Heart right ventricle (tissue), 16 donors: ENCODE measurements around the gene LALBA. TPM values are rescaled to one million over a fixed set of nuclear protein-coding genes. Genes with fewer than 3 reads are reported as not detected.

Experiments
- ATAC-seq, 8 donors: fragments of 200-7000 bp; cut with Tn5 transposase; one replicate each; pipeline ENCODE4 v1.9.1; 2020; ENCODE audit warnings: mild to moderate bottlenecking in 8 of 8, moderate library complexity in 8 of 8, moderate number of reproducible peaks in 1 of 8
- DNase-seq, 2 donors: peaks; one replicate each; pipeline ENCODE4 v3.0.0-alpha.2; 2020
- H3K27ac ChIP-seq, 10 donors: fragments of 200-600 bp; sonication (generic) in 2 of 10; one replicate each; pipeline versions ENCODE4 v1.5.0 to v1.8.0; 2020 to 2022; ENCODE audit warnings: mild to moderate bottlenecking in 3 of 10
- H3K27me3 ChIP-seq, 7 donors: fragments of 200-600 bp; one replicate each; pipeline ENCODE4 v1.8.0; 2021 to 2022; ENCODE audit warnings: mild to moderate bottlenecking in 2 of 7
- H3K36me3 ChIP-seq, 9 donors: fragments of 200-600 bp; sonication (generic) in 1 of 9; one replicate each; pipeline versions ENCODE4 v1.5.0 to v1.8.0; 2020 to 2022; ENCODE audit warnings: mild to moderate bottlenecking in 2 of 9
- H3K4me1 ChIP-seq, 9 donors: fragments of 200-600 bp; sonication (generic) in 1 of 9; one replicate each; pipeline versions ENCODE4 v1.5.0 to v1.8.0; 2020 to 2022; ENCODE audit warnings: mild to moderate bottlenecking in 4 of 9
- H3K4me3 ChIP-seq, 10 donors: fragments of 200-600 bp; sonication (generic) in 2 of 10; one replicate each; pipeline versions ENCODE4 v1.5.0 to v1.8.0; 2020 to 2022; ENCODE audit warnings: mild to moderate bottlenecking in 7 of 10, moderate library complexity in 2 of 10
- H3K9me3 ChIP-seq, 11 donors: fragments of 200-600 bp in 10 of 11; sonication (generic) in 2 of 11; one replicate each; pipeline versions ENCODE4 v1.5.0 to v1.8.0; 2013 to 2022; ENCODE audit warnings: mild to moderate bottlenecking in 2 of 11, control low read depth in 1 of 11, moderate library complexity in 1 of 11
- WGBS, 2 donors: extraction: QIAGEN DNeasy Blood & Tissue Kit; methylation state at CpG; one replicate each; pipeline ENCODE4 v1.1.7; 2013; ENCODE audit warnings: inconsistent platforms in 1 of 2; 5-methylcytosine and 5-hydroxymethylcytosine counted together
- intact Hi-C, 10 donors: fragments of 100-400 bp; cut with DNase I; formaldehyde crosslinking; loops; one replicate each; pipeline versions ENCODE4 v1.11.1 to v1.14.2; 2022
- polyA plus RNA-seq, 2 donors: library from polyadenylated mRNA; stranded (reverse); fragments of 200-250 nt; gene quantifications; one replicate each; pipeline ENCODE4 v1.2.3, GENCODE V29; 2013
- total RNA-seq, 10 donors: library from RNA; stranded (reverse); fragmentation: NEBNext Ultra II Directional in 3 of 10; extraction: Animal tissue kit (Norgen Biotek cat#: 25700) in 3 of 10; gene quantifications; one replicate each; pipeline versions ENCODE4 v1.2.1 to v1.2.4, GENCODE V29; 2021 to 2023
- TF ChIP-seq, protein P1 (sequence below), 9 donors: fragments of 200-600 bp; sonication (generic) in 2 of 9; IDR thresholded peaks; one replicate each; pipeline versions ENCODE4 v1.5.0 to v1.8.0; 2021 to 2022; ENCODE audit warnings: antibody characterized with exemption in 9 of 9, mild to moderate bottlenecking in 5 of 9, moderate library complexity in 1 of 9
- donor health status: Arrhythmogenic right ventricular cardiomyopathy.
- donor health status: ischemic (EF 13 %, LVEDD 7.1; RV severe dilation, severe dysfunction).
- donor health status: healthy with polysubstance abuse.
- donor health status: DM: no; HTN: yes; CAD: no.
- donor health status: DM: no; HTN: no; CAD: no.
- donor health status: ischemic (EF 25% LVEDD 6.9; RV normal size, moderate dysfunction).
- donor health status: ischemic (EF 25% LVEDD 5.7; RV mildly dilated, moderate dysfunction).
- donor health status: healthy.
- donor health status: DM: yes; HTN: yes; CAD: no.
- donor health status: Ischemic cardiomyopathy.
- donor health status: ischemic (EF 35%, LVEDD 5.7; RV mildly dilated, moderate dysfunction).
- donor health status: nonischemic (EF 11% LVEDD 7.7; RV severe dilation, severe dysfunction).
- donor health status: DM: yes; HTN: yes; CAD: no.
- donor health status: PGD.
- donor health status: ischemic (EF 29% LVEDD 5.4; RV normal size, mild dysfunction).
- donor health status: nonischemic (EF 23%, LVEDD 6.1; RV moderate dilation, normal function).

LALBA gene
- total and polyA plus RNA-seq, 12 donors, result not detected

- intact Hi-C loops, result no loop called here
- Histone ChIP-seq H3K27me3 (peaks cover 0 to 39% (median 13%) of the 10 kb centered on the region in 7 donors), H3K27ac (no peak overlapping the region), H3K4me1 (no peaks in the 10 kb centered on the region), H3K36me3 (no peaks in the 10 kb centered on the region), H3K9me3 (no peaks in the 10 kb centered on the region), H3K4me3 (no peak overlapping the region)
- no peak for ATAC-seq
- TF ChIP-seq, protein P1, sequence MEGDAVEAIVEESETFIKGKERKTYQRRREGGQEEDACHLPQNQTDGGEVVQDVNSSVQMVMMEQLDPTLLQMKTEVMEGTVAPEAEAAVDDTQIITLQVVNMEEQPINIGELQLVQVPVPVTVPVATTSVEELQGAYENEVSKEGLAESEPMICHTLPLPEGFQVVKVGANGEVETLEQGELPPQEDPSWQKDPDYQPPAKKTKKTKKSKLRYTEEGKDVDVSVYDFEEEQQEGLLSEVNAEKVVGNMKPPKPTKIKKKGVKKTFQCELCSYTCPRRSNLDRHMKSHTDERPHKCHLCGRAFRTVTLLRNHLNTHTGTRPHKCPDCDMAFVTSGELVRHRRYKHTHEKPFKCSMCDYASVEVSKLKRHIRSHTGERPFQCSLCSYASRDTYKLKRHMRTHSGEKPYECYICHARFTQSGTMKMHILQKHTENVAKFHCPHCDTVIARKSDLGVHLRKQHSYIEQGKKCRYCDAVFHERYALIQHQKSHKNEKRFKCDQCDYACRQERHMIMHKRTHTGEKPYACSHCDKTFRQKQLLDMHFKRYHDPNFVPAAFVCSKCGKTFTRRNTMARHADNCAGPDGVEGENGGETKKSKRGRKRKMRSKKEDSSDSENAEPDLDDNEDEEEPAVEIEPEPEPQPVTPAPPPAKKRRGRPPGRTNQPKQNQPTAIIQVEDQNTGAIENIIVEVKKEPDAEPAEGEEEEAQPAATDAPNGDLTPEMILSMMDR (IDR thresholded peaks at IDR 0.05), result no peak
- 82 to 87% methylated on average over 5 of the region's 5 CpGs for WGBS, 2 donors
- no peak for DNase-seq
These were observed 16.5 kb upstream of the LALBA start for GRCh38 chr12:48586361-48586760.

DNA sequence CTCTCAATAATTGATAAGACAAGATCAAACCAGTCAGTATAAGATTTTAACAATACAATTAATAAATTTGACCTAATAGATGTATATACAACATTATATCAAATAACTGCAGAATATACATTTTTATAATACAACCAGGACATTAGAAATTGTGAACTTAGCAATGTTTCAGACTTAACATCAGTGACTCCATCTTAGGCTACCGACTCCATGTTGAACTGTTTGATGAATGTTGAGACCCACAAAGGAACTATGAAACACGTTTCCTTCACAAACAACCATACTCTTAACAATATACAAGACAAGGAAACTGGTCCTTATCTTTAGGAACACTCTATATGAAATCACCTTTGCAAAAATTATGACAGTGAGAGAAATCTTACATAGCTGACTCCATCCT, 13.9 kb upstream of the LALBA start:
- Histone ChIP-seq H3K4me1 (no peaks in the 10 kb centered on the region), H3K27ac (no peak overlapping the region), H3K4me3 (no peak overlapping the region), H3K27me3 (peaks cover 0 to 39% (median 13%) of the 10 kb centered on the region in 7 donors), H3K9me3 (no peaks in the 10 kb centered on the region), H3K36me3 (no peaks in the 10 kb centered on the region)
- WGBS, 2 donors, result 42 to 48% methylated on average over 2 of the region's 2 CpGs
- intact Hi-C loops, result no loop called here
- ATAC-seq, result no peak
- TF ChIP-seq, protein P1 (IDR thresholded peaks at IDR 0.05), result no peak
- no peak for DNase-seq

- DNase-seq (no peak), ATAC-seq (no peak)
- Histone ChIP-seq H3K9me3 (no peaks in the 10 kb centered on the region), H3K4me3 (no peak overlapping the region), H3K27ac (no peak overlapping the region), H3K36me3 (no peaks in the 10 kb centered on the region), H3K27me3 (peaks cover 0 to 28% (median 7%) of the 10 kb centered on the region in 7 donors), H3K4me1 (no peaks in the 10 kb centered on the region)
- WGBS, 2 donors, result 47 to 50% methylated on average over 5 of the region's 5 CpGs
- TF ChIP-seq, protein P1 (IDR thresholded peaks at IDR 0.05), result no peak
- intact Hi-C loops, result no loop called here
These were observed 11.0 kb upstream of the LALBA start for GRCh38 chr12:48580831-48581230.

DNA sequence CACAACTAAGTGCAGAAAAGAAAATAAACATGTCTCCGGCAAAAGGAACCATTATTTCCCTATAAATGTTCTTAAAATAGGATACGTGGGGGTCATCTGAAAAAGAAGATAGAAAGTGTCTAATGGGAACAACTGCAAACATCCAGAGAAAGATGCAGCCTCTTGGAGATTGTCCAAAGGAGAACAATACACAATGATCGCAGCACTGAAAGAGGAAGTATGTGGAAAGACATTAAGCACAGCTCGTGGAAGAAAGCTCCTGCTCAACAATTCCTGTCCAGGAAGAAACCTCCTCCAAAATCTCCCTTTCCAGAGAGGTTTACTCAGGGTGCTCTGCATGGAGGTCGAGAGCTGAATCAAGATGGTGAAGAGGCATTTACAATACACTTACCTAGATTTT, 2.5 kb upstream of the LALBA start:
- no peaks in the 10 kb centered on the region for H3K9me3 ChIP-seq
- TF ChIP-seq, protein P1 (IDR thresholded peaks at IDR 0.05), result no peak
- no peak overlapping the region for H3K27ac ChIP-seq
- no peak for DNase-seq
- H3K27me3 ChIP-seq, result peaks cover 0 to 14% (median under 1%) of the 10 kb centered on the region in 7 donors
- H3K4me3 ChIP-seq, result no peak overlapping the region
- WGBS, 2 donors, result 33 to 38% methylated on average over 5 of the region's 5 CpGs
- ATAC-seq, result no peak
- intact Hi-C loops, result no loop called here
- H3K4me1 ChIP-seq, result no peaks in the 10 kb centered on the region
- no peaks in the 10 kb centered on the region for H3K36me3 ChIP-seq
